ENCODE results near the gene FAIM2.

FAIM2 gene

GRCh38 chr12:49925433-49926204 is 21.9 kb upstream of the FAIM2 start:
- Mint-ChIP-seq H3K4me1 (no peaks in the 10 kb centered on the region), H3K27ac (no peak overlapping the region), H3K4me3 (no peak overlapping the region), H3K9me3 (no peaks in the 10 kb centered on the region), H3K27me3 (peaks cover 11% of the 10 kb centered on the region)
- ATAC-seq (no peak), DNase-seq (no peak)

- Mint-ChIP-seq H3K4me1 (no peaks in the 10 kb centered on the region), H3K27me3 (peaks cover 8% of the 10 kb centered on the region), H3K4me3 (no peak overlapping the region), H3K9me3 (no peaks in the 10 kb centered on the region), H3K27ac (no peak overlapping the region)
- ATAC-seq (no peak), DNase-seq (no peak)
These were observed 21.0 kb upstream of the FAIM2 start for GRCh38 chr12:49924628-49925246.

- H3K4me1 Mint-ChIP-seq = no peaks in the 10 kb centered on the region
- no peak overlapping the region for H3K4me3 Mint-ChIP-seq
- DNase-seq = no peak
- H3K27ac Mint-ChIP-seq = no peak overlapping the region
- peaks cover under 1% of the 10 kb centered on the region for H3K27me3 Mint-ChIP-seq
- no peak for ATAC-seq
- no peaks in the 10 kb centered on the region for H3K9me3 Mint-ChIP-seq
These were observed 20.3 kb upstream of the FAIM2 start for GRCh38 chr12:49923880-49924556.

- no peaks in the 10 kb centered on the region for H3K4me1 Mint-ChIP-seq
- peak overlapping the region in 1 of 2 donors; percentile 1 for H3K27ac Mint-ChIP-seq
- no peak for ATAC-seq
- no peak for DNase-seq
- H3K27me3 Mint-ChIP-seq = no peaks in the 10 kb centered on the region
- H3K9me3 Mint-ChIP-seq = no peaks in the 10 kb centered on the region
- H3K4me3 Mint-ChIP-seq = no peak overlapping the region
These were observed 19.4 kb upstream of the FAIM2 start for GRCh38 chr12:49923035-49923644.

- Mint-ChIP-seq H3K4me1 (no peaks in the 10 kb centered on the region), H3K27me3 (no peaks in the 10 kb centered on the region), H3K9me3 (no peaks in the 10 kb centered on the region), H3K27ac (no peak overlapping the region), H3K4me3 (no peak overlapping the region)
- DNase-seq (no peak), ATAC-seq (no peak)
These were observed 18.8 kb upstream of the FAIM2 start for GRCh38 chr12:49922349-49923034.

- no peak overlapping the region for H3K27ac Mint-ChIP-seq
- H3K27me3 Mint-ChIP-seq = peaks cover 4% of the 10 kb centered on the region
- no peaks in the 10 kb centered on the region for H3K4me1 Mint-ChIP-seq
- H3K9me3 Mint-ChIP-seq = no peaks in the 10 kb centered on the region
- no peak for ATAC-seq
- H3K4me3 Mint-ChIP-seq = no peak overlapping the region
- DNase-seq = no peak
These were observed 18.2 kb upstream of the FAIM2 start for GRCh38 chr12:49921936-49922335.

GRCh38 chr12:49921299-49921698 is 17.6 kb upstream of the FAIM2 start:
- no peak overlapping the region for H3K27ac Mint-ChIP-seq
- no peaks in the 10 kb centered on the region for H3K9me3 Mint-ChIP-seq
- peaks cover 6% of the 10 kb centered on the region for H3K27me3 Mint-ChIP-seq
- no peak for DNase-seq
- no peak overlapping the region for H3K4me3 Mint-ChIP-seq
- ATAC-seq = no peak
- H3K4me1 Mint-ChIP-seq = no peaks in the 10 kb centered on the region

- peaks cover 6% of the 10 kb centered on the region for H3K27me3 Mint-ChIP-seq
- no peak overlapping the region for H3K27ac Mint-ChIP-seq
- ATAC-seq (no peak), DNase-seq (no peak)
- no peaks in the 10 kb centered on the region for H3K4me1 Mint-ChIP-seq
- H3K4me3 Mint-ChIP-seq = no peak overlapping the region
- H3K9me3 Mint-ChIP-seq = no peaks in the 10 kb centered on the region
These were observed 17.2 kb upstream of the FAIM2 start for GRCh38 chr12:49920915-49921286.

- Mint-ChIP-seq H3K9me3 (no peaks in the 10 kb centered on the region), H3K4me1 (no peaks in the 10 kb centered on the region)
- no peak for DNase-seq
These were observed 16.7 kb upstream of the FAIM2 start for GRCh38 chr12:49920241-49920914.

GRCh38 chr12:49917788-49918173 is 14.1 kb upstream of the FAIM2 start:
- peaks cover 14% of the 10 kb centered on the region for H3K27me3 Mint-ChIP-seq
- no peak overlapping the region for H3K4me3 Mint-ChIP-seq
- no peaks in the 10 kb centered on the region for H3K4me1 Mint-ChIP-seq
- H3K27ac Mint-ChIP-seq = no peak overlapping the region
- DNase-seq (no peak), ATAC-seq (no peak)
- no peaks in the 10 kb centered on the region for H3K9me3 Mint-ChIP-seq

More at GRCh38 chr12:49920241-49920914, 16.7 kb upstream of the FAIM2 start:
- H3K27me3 Mint-ChIP-seq = peaks cover 6% of the 10 kb centered on the region
- no peak for ATAC-seq
- no peak overlapping the region for H3K4me3 Mint-ChIP-seq
- H3K27ac Mint-ChIP-seq = no peak overlapping the region

- H3K27ac Mint-ChIP-seq = peak overlapping the region in 1 of 2 donors; percentile 75
- H3K4me1 Mint-ChIP-seq = no peaks in the 10 kb centered on the region
- DNase-seq (no peak), ATAC-seq (no peak)
- peaks cover 18% of the 10 kb centered on the region for H3K27me3 Mint-ChIP-seq
- no peak overlapping the region for H3K4me3 Mint-ChIP-seq
- no peaks in the 10 kb centered on the region for H3K9me3 Mint-ChIP-seq
These were observed 13.6 kb upstream of the FAIM2 start for GRCh38 chr12:49917166-49917787.

GRCh38 chr12:49916129-49916919 is 12.6 kb upstream of the FAIM2 start:
- Mint-ChIP-seq H3K27me3 (peaks cover 18% of the 10 kb centered on the region), H3K9me3 (no peaks in the 10 kb centered on the region), H3K4me1 (no peaks in the 10 kb centered on the region), H3K4me3 (no peak overlapping the region), H3K27ac (no peak overlapping the region)
- ATAC-seq (no peak), DNase-seq (no peak)

GRCh38 chr12:49912345-49913255 is 8.9 kb upstream of the FAIM2 start:
- H3K9me3 Mint-ChIP-seq = no peaks in the 10 kb centered on the region
- ATAC-seq (no peak), DNase-seq (no peak)
- H3K27me3 Mint-ChIP-seq = peaks cover 18% of the 10 kb centered on the region
- no peak overlapping the region for H3K27ac Mint-ChIP-seq
- no peaks in the 10 kb centered on the region for H3K4me1 Mint-ChIP-seq
- H3K4me3 Mint-ChIP-seq = no peak overlapping the region
